ENCODE measurements around the gene ZIC1.

ZIC1 gene

GRCh38 chr3:147377412-147378367 is 31.5 kb upstream of the ZIC1 start:
- peaks cover 40% of the 10 kb centered on the region for H3K27me3 ChIP-seq (ENCODE audit: insufficient read depth, poor library complexity, severe bottlenecking)
- no peak for TF ChIP-seq SPI1 (IDR thresholded peaks at IDR 0.05; ENCODE audit: borderline replicate concordance, low read depth)
- TF ChIP-seq CTCF (IDR thresholded peaks at IDR 0.05; ENCODE audit: insufficient read depth, low read length), result no peak
- no peak for TF ChIP-seq POLR2AphosphoS5 (IDR thresholded peaks at IDR 0.05; ENCODE audit: low read depth)
- TF ChIP-seq REST (IDR thresholded peaks at IDR 0.05; ENCODE audit: insufficient replicate concordance, low read depth), result no peak
- TF ChIP-seq GABPA (IDR thresholded peaks at IDR 0.05; ENCODE audit: low read depth), result no peak
- no peak overlapping the region for H3K27ac ChIP-seq (replicated peaks)
- H3K4me3 ChIP-seq (replicated peaks; ENCODE audit: insufficient read depth, low read length), result no peak overlapping the region
- DNase-seq (ENCODE audit: low read depth in 1 of 2, low spot score in 1 of 2), result no peak

- H3K4me3 ChIP-seq (replicated peaks; ENCODE audit: insufficient read depth, low read length), result no peak overlapping the region
- no peak overlapping the region for H3K27ac ChIP-seq (replicated peaks)
- DNase-seq (ENCODE audit: low read depth in 1 of 2, low spot score in 1 of 2), result no peak
- TF ChIP-seq GABPA (IDR thresholded peaks at IDR 0.05; ENCODE audit: low read depth) (no peak), REST (IDR thresholded peaks at IDR 0.05; ENCODE audit: insufficient replicate concordance, low read depth) (no peak), CTCF (IDR thresholded peaks at IDR 0.05; ENCODE audit: insufficient read depth, low read length) (no peak)
- peaks cover 49% of the 10 kb centered on the region for H3K27me3 ChIP-seq (ENCODE audit: insufficient read depth, poor library complexity, severe bottlenecking)
Measured at GRCh38 chr3:147379651-147380050, 29.5 kb upstream of the ZIC1 start.

- Histone ChIP-seq H3K27ac (replicated peaks) (no peak overlapping the region), H3K27me3 (ENCODE audit: insufficient read depth, poor library complexity, severe bottlenecking) (peaks cover 51% of the 10 kb centered on the region), H3K4me3 (replicated peaks; ENCODE audit: insufficient read depth, low read length) (no peak overlapping the region)
- no peak for DNase-seq (ENCODE audit: low read depth in 1 of 2, low spot score in 1 of 2)
- no peak for TF ChIP-seq SPI1 (IDR thresholded peaks at IDR 0.05; ENCODE audit: borderline replicate concordance, low read depth)
- TF ChIP-seq GABPA (IDR thresholded peaks at IDR 0.05; ENCODE audit: low read depth), result no peak
- TF ChIP-seq CTCF (IDR thresholded peaks at IDR 0.05; ENCODE audit: insufficient read depth, low read length), result no peak
- TF ChIP-seq POLR2AphosphoS5 (IDR thresholded peaks at IDR 0.05; ENCODE audit: low read depth), result no peak
- TF ChIP-seq REST (IDR thresholded peaks at IDR 0.05; ENCODE audit: insufficient replicate concordance, low read depth), result no peak
Measured at GRCh38 chr3:147380387-147380951, 28.7 kb upstream of the ZIC1 start.
